Colon (tissue), 2 donors: ENCODE data around the gene FAM184B.

Experiments
- FAIRE-seq: peaks from 2 replicates; lab custom pipeline; 2012; peaks lifted over from hg19 to GRCh38; lab: Jason Lieb, UNC
- donor health status: control.
- donor health status: control.

The FAM184B gene

GRCh38 chr4:17635056-17635455 lies 146.4 kb downstream of the FAM184B start:
- no peak for FAIRE-seq

GRCh38 chr4:17633600-17633999 lies 147.8 kb downstream of the FAM184B start:
- no peak for FAIRE-seq

DNA sequence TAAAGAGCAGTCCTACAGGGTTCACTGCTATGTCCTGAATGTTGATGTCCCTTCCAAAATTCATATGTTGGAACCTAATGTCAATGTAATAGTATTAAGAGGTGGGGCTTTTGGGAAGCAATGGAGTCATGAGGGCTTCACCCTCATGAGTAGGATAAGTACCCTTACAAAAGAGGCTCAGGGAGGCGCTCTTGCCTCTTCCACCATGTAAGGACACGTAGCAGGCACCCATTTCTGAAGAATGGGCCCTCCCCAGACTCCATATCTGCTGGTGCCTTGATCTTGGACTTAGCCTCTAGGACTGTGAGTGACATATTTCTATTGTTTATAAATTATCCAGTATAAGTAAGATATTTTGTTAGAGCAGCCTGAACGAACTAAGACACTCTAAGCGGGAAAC lies 151.2 kb downstream of the FAM184B start:
- no peak for FAIRE-seq

DNA sequence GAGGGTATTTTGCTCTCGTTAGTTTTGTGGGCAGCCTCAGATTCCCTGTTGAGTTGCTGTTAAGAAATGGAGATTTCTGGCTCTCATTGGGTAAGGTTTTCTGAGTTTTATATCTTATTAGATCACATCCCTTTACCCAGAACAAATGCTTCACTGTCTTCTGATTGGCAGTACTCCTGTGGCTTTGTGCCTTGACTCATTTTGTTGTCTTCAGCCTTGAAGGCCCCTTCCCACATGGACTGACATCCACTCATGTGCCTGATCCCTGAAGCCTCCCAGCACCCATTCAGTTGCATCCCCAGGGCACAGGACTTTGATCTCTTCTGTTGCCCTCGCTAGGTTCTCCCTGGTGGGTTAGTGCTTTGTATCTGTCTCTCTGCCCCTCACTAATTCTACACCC lies 156.6 kb downstream of the FAM184B start:
- no peak for FAIRE-seq

DNA sequence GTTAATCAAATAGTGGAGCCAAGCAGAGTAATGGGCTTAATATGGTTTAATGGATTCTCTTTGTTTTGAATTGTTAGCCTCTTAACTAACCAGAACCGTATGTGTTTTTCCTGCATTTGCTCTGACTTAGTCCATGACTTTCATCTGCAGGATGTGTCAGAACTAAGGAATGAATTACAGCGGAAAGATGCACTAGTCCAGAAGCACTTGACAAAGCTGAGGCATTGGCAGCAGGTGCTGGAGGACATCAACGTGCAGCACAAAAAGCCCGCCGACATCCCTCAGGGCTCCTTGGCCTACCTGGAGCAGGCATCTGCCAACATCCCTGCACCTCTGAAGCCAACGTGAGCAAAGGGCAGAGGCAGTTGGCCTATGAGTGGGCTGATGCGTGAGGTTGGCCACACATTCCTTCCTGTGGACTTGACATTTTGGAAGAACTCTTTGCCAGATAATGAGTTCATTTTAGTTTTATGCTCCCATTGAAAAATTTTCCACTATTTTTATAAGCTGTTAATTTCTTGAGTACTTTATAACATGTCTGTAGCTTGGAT lies 157.9 kb downstream of the FAM184B start:
- no peak for FAIRE-seq

DNA sequence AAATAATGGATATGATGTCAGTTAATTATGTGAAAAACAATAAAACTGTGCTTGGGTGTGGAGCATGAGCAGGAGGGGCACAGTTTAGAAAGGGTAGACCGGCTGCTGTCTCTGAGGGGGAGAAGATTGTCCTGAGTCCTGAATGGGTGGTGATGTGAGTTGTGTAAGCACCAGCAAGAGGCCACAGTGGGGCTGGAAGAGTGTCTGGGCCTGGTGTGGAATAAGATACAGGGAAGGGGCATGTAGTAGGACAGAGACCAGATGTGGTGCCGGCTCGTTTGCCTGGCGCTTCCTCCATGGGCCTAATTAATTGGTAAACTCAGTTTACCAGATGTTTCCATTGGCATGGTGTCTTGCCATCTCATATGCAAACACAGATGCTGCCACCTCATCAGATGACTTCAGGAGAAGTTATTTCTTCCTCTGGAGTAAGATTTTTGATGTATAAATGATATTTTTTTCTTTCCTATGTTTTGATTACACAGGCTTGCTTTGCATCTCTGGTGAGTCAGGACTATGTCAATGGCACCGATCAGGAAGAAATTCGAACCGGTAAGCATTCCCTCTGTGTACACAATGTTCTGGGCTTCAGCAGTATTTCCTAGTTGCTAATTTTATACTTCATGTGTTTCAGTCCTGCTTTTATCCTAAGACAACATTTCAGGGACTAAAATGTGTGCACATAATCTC lies 161.9 kb downstream of the FAM184B start:
- no peak for FAIRE-seq

DNA sequence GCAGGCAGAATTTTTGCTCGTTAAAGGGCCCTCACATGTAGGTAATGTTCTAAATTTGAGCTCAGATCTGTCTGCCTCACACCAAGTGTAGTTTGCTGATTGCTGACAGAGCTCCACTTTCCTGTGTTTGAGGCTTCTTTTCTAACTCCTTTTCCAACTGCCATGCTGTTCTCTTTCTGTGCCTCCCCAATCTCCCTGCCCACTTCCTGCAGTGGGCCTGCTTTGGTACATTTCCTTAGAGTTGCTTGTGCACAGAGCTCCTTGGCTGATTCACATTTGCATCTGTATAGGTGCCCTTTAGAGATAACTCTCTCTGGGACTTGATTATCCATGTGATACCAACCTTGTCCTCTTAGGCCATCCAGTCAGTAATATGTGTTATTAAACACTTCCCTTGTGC lies 162.5 kb downstream of the FAM184B start:
- no peak for FAIRE-seq

- no peak for FAIRE-seq
Observed at GRCh38 chr4:17616283-17616682, 165.1 kb downstream of the FAM184B start.

DNA sequence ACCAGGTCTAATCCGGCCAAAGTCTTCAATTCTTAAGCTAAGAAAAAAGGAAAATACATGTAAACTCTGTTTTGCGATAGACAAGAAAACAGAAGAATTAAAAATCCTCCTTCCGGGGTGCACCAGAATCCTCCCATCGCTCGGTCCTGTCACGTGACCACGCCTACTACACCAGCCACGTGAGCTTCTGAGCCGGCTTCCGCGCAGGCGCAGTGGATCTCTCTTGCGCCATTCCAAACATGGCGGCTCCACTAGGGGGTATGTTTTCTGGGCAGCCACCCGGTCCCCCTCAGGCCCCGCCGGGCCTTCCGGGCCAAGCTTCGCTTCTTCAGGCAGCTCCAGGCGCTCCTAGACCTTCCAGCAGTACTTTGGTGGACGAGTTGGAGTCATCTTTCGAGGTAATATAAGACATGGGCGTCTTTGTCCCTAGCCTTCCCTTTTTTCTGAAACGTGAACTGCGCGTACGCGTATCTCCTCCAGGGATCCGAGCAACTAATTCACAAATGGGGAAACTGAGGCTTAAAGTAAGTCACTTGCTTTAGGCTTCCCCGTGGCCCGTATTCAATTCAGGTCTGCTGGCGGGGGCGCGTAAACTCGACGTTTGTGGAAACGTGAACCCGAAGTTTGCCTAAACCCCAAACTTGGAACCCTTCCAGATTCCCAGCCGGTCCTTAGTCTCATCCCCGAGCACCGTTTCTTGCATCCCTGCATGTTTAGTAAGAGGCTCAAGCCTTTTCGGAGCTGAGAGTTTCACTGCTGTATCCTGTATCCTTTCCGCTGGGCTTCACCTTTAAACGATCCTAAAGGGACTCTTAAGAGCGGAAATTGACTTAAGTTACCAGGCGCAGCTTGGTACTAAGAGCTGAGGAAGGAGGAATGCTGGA lies 166.8 kb downstream of the FAM184B start, which contains the start of gene MED28:
Gene MED28 (plus strand): TSS at position 226 of the 884 bp plus-strand sequence. CDS start 14 bp downstream, at position 240.
- no peak for FAIRE-seq

GRCh38 chr4:17613761-17614415 lies 167.5 kb downstream of the FAM184B start:
- no peak for FAIRE-seq

DNA sequence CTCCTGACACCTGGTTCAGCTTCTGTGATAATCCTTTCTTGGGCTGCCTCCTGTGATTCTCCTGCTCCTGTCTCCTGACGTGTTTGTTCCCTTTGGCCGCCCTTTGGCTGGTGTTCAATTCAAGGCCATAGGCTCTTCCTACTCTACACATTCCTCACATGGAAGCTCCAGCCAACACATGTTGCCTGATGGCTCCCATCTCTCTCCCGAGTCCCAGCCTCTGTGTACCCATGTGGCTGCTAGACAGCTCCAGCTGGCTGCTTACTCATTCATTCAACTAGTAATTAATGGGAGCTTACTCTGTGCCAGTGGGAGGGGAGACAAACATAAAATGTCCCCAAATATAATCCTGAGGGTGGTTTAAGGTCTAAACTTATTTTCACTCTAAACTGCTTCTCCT lies 176.2 kb downstream of the FAM184B start:
- FAIRE-seq: no peak

DNA sequence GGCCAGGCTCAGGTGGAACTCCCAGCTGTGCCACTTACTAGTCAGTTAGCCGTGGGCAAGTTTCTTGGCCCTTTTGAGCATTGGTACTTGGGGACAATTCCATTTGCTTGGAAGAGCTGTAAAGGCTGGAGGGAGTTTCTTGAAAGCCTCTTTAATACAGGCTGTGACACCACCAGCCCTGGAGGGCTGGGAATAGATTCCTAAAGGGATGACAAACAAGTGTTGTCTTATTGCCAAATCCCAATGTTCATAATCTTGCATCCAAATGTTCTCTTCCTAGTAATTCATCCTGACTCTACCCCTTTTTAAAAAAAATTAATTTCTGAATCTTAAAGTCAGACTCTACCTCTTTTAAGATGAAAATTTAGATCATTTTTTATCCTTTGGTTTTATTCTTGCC lies 181.6 kb downstream of the FAM184B start:
- FAIRE-seq: no peak

GRCh38 chr4:17597517-17597916 lies 183.9 kb downstream of the FAM184B start:
- no peak for FAIRE-seq

DNA sequence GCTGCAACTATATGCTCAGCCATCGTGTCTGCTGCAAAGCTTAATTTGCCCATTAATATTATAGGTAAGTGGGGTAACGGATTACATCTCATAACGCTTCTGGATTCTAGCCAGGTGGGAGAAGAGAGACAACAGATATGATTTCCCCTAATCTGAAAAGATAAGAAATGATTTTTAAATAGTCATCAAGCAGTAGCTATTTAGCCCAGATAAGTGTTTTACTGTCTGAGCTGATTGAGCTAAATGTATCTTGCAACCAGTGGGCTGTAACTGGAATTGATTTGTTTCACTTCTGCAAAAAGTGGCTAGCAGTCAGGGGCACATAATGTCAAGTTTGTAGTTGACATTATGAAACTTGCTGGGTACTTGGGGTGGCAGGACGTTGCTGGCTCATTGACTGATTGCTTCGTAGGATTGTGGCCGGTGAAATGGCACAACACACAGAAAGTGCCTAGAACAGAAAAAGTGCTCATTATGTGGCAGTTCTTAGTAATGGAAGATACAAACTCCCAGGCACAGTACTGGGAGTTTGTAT lies 185.9 kb downstream of the FAM184B start:
- FAIRE-seq: no peak

GRCh38 chr4:17589355-17589754 lies 192.1 kb downstream of the FAM184B start:
- FAIRE-seq: no peak

- FAIRE-seq: no peak
Observed at GRCh38 chr4:17587094-17587822, 194.2 kb downstream of the FAM184B start.

GRCh38 chr4:17584521-17585213 lies 196.8 kb downstream of the FAM184B start:
- no peak for FAIRE-seq

DNA sequence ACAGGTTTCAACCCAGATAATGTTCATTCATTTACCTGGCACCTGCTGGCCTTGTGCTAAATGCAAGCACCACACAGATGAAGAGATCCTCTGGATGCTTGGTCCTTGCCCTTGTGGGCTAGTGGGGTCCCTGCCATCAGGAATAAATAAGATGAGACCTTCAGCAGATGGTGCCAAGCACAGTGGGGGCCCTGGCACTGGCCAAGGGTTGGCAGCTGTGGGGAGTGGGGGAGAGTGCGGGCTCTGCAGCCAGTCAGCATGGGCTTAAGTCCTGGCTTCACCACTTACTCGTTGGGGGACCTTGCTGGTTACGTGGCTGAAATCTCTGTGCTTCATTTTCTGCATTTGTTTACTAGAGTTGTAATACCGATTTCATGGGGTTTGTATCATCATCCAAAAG lies 197.5 kb downstream of the FAM184B start:
- FAIRE-seq: no peak

GRCh38 chr4:17583276-17583675 lies 198.1 kb downstream of the FAM184B start:
- FAIRE-seq: no peak

GRCh38 chr4:17580969-17581368 lies 200.5 kb downstream of the FAM184B start:
- FAIRE-seq: no peak
